ENCODE measurements around the gene IYD. TPM values are rescaled to one million over a fixed set of nuclear protein-coding genes. Genes with fewer than 3 reads are reported as not detected.

The IYD gene
- total RNA-seq, 2 experiments from 2014 or later = not detected

- no peaks in the 10 kb centered on the region for H3K9me3 Mint-ChIP-seq
- POLR2A ChIA-PET = no interaction called here
- H3K27ac Mint-ChIP-seq = no peak overlapping the region
- no peak overlapping the region for H3K4me3 Mint-ChIP-seq
- no peaks in the 10 kb centered on the region for H3K36me3 Mint-ChIP-seq
- DNase-seq = peak; percentile 46
- intact Hi-C loops (cut with micrococcal nuclease) = loop anchor here (1.0 to 10.0 kb wide), 3 partner anchors 130 to 477 kb away; no protein-coding TSS in a partner anchor
- H3K4me1 Mint-ChIP-seq (ENCODE audit: low read depth) = no peaks in the 10 kb centered on the region
- peaks cover 20% of the 10 kb centered on the region for H3K27me3 Mint-ChIP-seq
- CTCF ChIA-PET = interaction anchor here (0.7 to 1.8 kb wide), 5 partner anchors 113 to 264 kb away, joined by 3 to 36 read pairs (median 4); no protein-coding TSS in a partner anchor
Observed at GRCh38 chr6:150334790-150335783, 33.7 kb upstream of the IYD start.

- Mint-ChIP-seq H3K4me1 (ENCODE audit: low read depth) (no peaks in the 10 kb centered on the region), H3K27ac (no peak overlapping the region), H3K27me3 (peaks cover 20% of the 10 kb centered on the region), H3K36me3 (no peaks in the 10 kb centered on the region), H3K4me3 (no peak overlapping the region), H3K9me3 (no peaks in the 10 kb centered on the region)
- ChIA-PET POLR2A (interaction anchor here (0.9 kb wide), 1 partner anchor 34 kb away, joined by 3 read pairs; no protein-coding TSS in a partner anchor), CTCF (interaction anchor here (1.5 to 2.2 kb wide), 5 partner anchors 59 to 478 kb away, joined by 3 to 23 read pairs (median 7); no protein-coding TSS in a partner anchor)
- peak; percentile 19 for DNase-seq
- intact Hi-C loops (cut with micrococcal nuclease) = loop anchor here (1.0 to 10.0 kb wide), 3 partner anchors 131 to 476 kb away; no protein-coding TSS in a partner anchor
Observed at GRCh38 chr6:150336299-150336698, 32.5 kb upstream of the IYD start.

- ChIA-PET POLR2A (interaction anchor here (0.9 kb wide), 1 partner anchor 34 kb away, joined by 3 read pairs; no protein-coding TSS in a partner anchor), CTCF (interaction anchor here (1.5 to 2.2 kb wide), 5 partner anchors 59 to 477 kb away, joined by 3 to 23 read pairs (median 7); no protein-coding TSS in a partner anchor)
- H3K27me3 Mint-ChIP-seq = peaks cover 22% of the 10 kb centered on the region
- no peak overlapping the region for H3K4me3 Mint-ChIP-seq
- intact Hi-C loops (cut with micrococcal nuclease) = loop anchor here (1.0 to 10.0 kb wide), 3 partner anchors 132 to 476 kb away; no protein-coding TSS in a partner anchor
- no peak for DNase-seq
- no peaks in the 10 kb centered on the region for H3K4me1 Mint-ChIP-seq (ENCODE audit: low read depth)
- no peak overlapping the region for H3K27ac Mint-ChIP-seq
- no peaks in the 10 kb centered on the region for H3K9me3 Mint-ChIP-seq
- H3K36me3 Mint-ChIP-seq = no peaks in the 10 kb centered on the region
Observed at GRCh38 chr6:150336708-150337107, 32.1 kb upstream of the IYD start.

GRCh38 chr6:150342126-150342525 is 26.7 kb upstream of the IYD start:
- no peaks in the 10 kb centered on the region for H3K9me3 Mint-ChIP-seq
- ChIA-PET POLR2A (no interaction called here), CTCF (interaction anchor here (0.7 to 1.9 kb wide), 2 partner anchors 53 to 261 kb away, joined by 3 to 10 read pairs; no protein-coding TSS in a partner anchor)
- H3K36me3 Mint-ChIP-seq = no peaks in the 10 kb centered on the region
- DNase-seq = no peak
- H3K4me1 Mint-ChIP-seq (ENCODE audit: low read depth) = no peaks in the 10 kb centered on the region
- peaks cover 15% of the 10 kb centered on the region for H3K27me3 Mint-ChIP-seq
- no peak overlapping the region for H3K27ac Mint-ChIP-seq
- no peak overlapping the region for H3K4me3 Mint-ChIP-seq
- intact Hi-C loops (cut with micrococcal nuclease) = no loop called here

GRCh38 chr6:150343434-150343833 is 25.4 kb upstream of the IYD start:
- intact Hi-C loops (cut with micrococcal nuclease) = no loop called here
- CTCF ChIA-PET = interaction anchor here (1.9 kb wide), 1 partner anchor 263 kb away, joined by 10 read pairs; no protein-coding TSS in a partner anchor

GRCh38 chr6:150345781-150346180 is 23.0 kb upstream of the IYD start:
- H3K9me3 Mint-ChIP-seq = no peaks in the 10 kb centered on the region
- ChIA-PET CTCF (interaction anchor here (1.4 kb wide), 1 partner anchor 265 kb away, joined by 5 read pairs; no protein-coding TSS in a partner anchor), POLR2A (no interaction called here)
- H3K4me3 Mint-ChIP-seq = no peak overlapping the region
- H3K27ac Mint-ChIP-seq = no peak overlapping the region
- peaks cover 10% of the 10 kb centered on the region for H3K27me3 Mint-ChIP-seq
- H3K36me3 Mint-ChIP-seq = no peaks in the 10 kb centered on the region
- DNase-seq = no peak
- intact Hi-C loops (cut with micrococcal nuclease) = no loop called here
- H3K4me1 Mint-ChIP-seq (ENCODE audit: low read depth) = no peaks in the 10 kb centered on the region

More at GRCh38 chr6:150343434-150343833, 25.4 kb upstream of the IYD start:
- H3K36me3 Mint-ChIP-seq = no peaks in the 10 kb centered on the region
- peaks cover 14% of the 10 kb centered on the region for H3K27me3 Mint-ChIP-seq
- no peak for DNase-seq
- no peak overlapping the region for H3K27ac Mint-ChIP-seq
- POLR2A ChIA-PET = no interaction called here
- no peaks in the 10 kb centered on the region for H3K9me3 Mint-ChIP-seq
- no peaks in the 10 kb centered on the region for H3K4me1 Mint-ChIP-seq (ENCODE audit: low read depth)
- H3K4me3 Mint-ChIP-seq = no peak overlapping the region

- Mint-ChIP-seq H3K27ac (no peak overlapping the region), H3K27me3 (peaks cover 8% of the 10 kb centered on the region), H3K9me3 (no peaks in the 10 kb centered on the region), H3K36me3 (no peaks in the 10 kb centered on the region), H3K4me3 (no peak overlapping the region), H3K4me1 (ENCODE audit: low read depth) (no peaks in the 10 kb centered on the region)
- intact Hi-C loops (cut with micrococcal nuclease) = no loop called here
- ChIA-PET POLR2A (no interaction called here), CTCF (interaction anchor here (1.4 kb wide), 1 partner anchor 266 kb away, joined by 5 read pairs; no protein-coding TSS in a partner anchor)
- DNase-seq = no peak
Observed at GRCh38 chr6:150346346-150346745, 22.5 kb upstream of the IYD start.

GRCh38 chr6:150347845-150348244 is 21.0 kb upstream of the IYD start:
- CTCF ChIA-PET = no interaction called here
- Mint-ChIP-seq H3K36me3 (no peaks in the 10 kb centered on the region), H3K4me3 (no peak overlapping the region), H3K4me1 (ENCODE audit: low read depth) (no peaks in the 10 kb centered on the region), H3K9me3 (no peaks in the 10 kb centered on the region), H3K27ac (no peak overlapping the region), H3K27me3 (peaks cover 6% of the 10 kb centered on the region)
- no peak for DNase-seq
- POLR2A ChIA-PET = no interaction called here
- intact Hi-C loops (cut with micrococcal nuclease) = no loop called here

GRCh38 chr6:150349546-150349945 is 19.3 kb upstream of the IYD start:
- ChIA-PET CTCF (no interaction called here), POLR2A (interaction anchor here (0.6 kb wide), 1 partner anchor 261 kb away, joined by 3 read pairs; no protein-coding TSS in a partner anchor)
- no peaks in the 10 kb centered on the region for H3K36me3 Mint-ChIP-seq
- DNase-seq = no peak
- H3K27ac Mint-ChIP-seq = no peak overlapping the region
- no peak overlapping the region for H3K4me3 Mint-ChIP-seq
- intact Hi-C loops (cut with micrococcal nuclease) = no loop called here
- H3K9me3 Mint-ChIP-seq = no peaks in the 10 kb centered on the region
- H3K27me3 Mint-ChIP-seq = peaks cover 3% of the 10 kb centered on the region
- no peaks in the 10 kb centered on the region for H3K4me1 Mint-ChIP-seq (ENCODE audit: low read depth)

GRCh38 chr6:150352321-150353296 is 16.2 kb upstream of the IYD start:
- ChIA-PET CTCF (interaction anchor here (0.7 to 1.0 kb wide), 4 partner anchors 41 to 463 kb away, joined by 3 to 5 read pairs (median 3); no protein-coding TSS in a partner anchor), POLR2A (no interaction called here)
- H3K4me1 Mint-ChIP-seq (ENCODE audit: low read depth) = no peaks in the 10 kb centered on the region
- no peak overlapping the region for H3K4me3 Mint-ChIP-seq
- no peak for DNase-seq
- H3K9me3 Mint-ChIP-seq = no peaks in the 10 kb centered on the region
- H3K27me3 Mint-ChIP-seq = peaks cover 6% of the 10 kb centered on the region
- H3K36me3 Mint-ChIP-seq = no peaks in the 10 kb centered on the region
- H3K27ac Mint-ChIP-seq = no peak overlapping the region
- intact Hi-C loops (cut with micrococcal nuclease) = no loop called here

GRCh38 chr6:150353445-150353844 is 15.4 kb upstream of the IYD start:
- Mint-ChIP-seq H3K27me3 (peaks cover 6% of the 10 kb centered on the region), H3K4me3 (no peak overlapping the region), H3K36me3 (no peaks in the 10 kb centered on the region), H3K4me1 (ENCODE audit: low read depth) (no peaks in the 10 kb centered on the region), H3K27ac (no peak overlapping the region), H3K9me3 (no peaks in the 10 kb centered on the region)
- CTCF ChIA-PET = interaction anchor here (0.8 to 1.0 kb wide), 2 partner anchors 278 to 462 kb away, joined by 3 to 5 read pairs; no protein-coding TSS in a partner anchor
- no peak for DNase-seq
- POLR2A ChIA-PET = no interaction called here
- intact Hi-C loops (cut with micrococcal nuclease) = no loop called here

Data from activated CD4-positive, alpha-beta memory T cell treated with anti-CD3 and anti-CD28 coated beads for 36 hours (primary cell).